CD14-positive monocyte (primary cell): Measurements from ENCODE around the gene BMAL2. TPM values are rescaled to one million over a fixed set of nuclear protein-coding genes. Genes with fewer than 3 reads are reported as not detected.
A peak's percentile ranks its signal among the peaks of the same experiment; 100 is the strongest.

Source experiments
- DNase-seq, 3 donors: peaks; one replicate each; pipeline ENCODE4 v3.0.0-alpha.2; 2011 to 2022
- H2AFZ ChIP-seq: 2 replicates; pipeline ENCODE4 v1.6.0; 2012; ENCODE audit warnings: mild to moderate bottlenecking, low read depth, low read length, inconsistent platforms; ENCODE audit not compliant: insufficient read depth, poor library complexity, severe bottlenecking
- H3K27ac ChIP-seq, 2 donors: 1 replicate in 1 of 2; 2 replicates in 1 of 2; pipeline ENCODE4 v1.5.1; 2012 to 2013; ENCODE audit warnings: low read length in 2 of 2, control low read depth in 1 of 2, inconsistent platforms in 1 of 2, low read depth in 1 of 2, mild to moderate bottlenecking in 1 of 2
- H3K27me3 ChIP-seq, 2 donors: one replicate each; pipeline versions ENCODE4 v1.6.0 to v1.6.1; 2011 to 2013; ENCODE audit warnings: low read length in 2 of 2; ENCODE audit not compliant: control insufficient read depth in 2 of 2, insufficient read depth in 2 of 2
- H3K36me3 ChIP-seq, 2 donors: replicated peaks in 1 of 2; 1 replicate in 1 of 2; 2 replicates in 1 of 2; pipeline versions ENCODE4 v1.5.1 to v1.6.1; 2012 to 2013; ENCODE audit warnings: low read length in 2 of 2, control low read depth in 1 of 2, inconsistent platforms in 1 of 2, mild to moderate bottlenecking in 1 of 2; ENCODE audit not compliant: insufficient read depth in 2 of 2, control insufficient read depth in 1 of 2
- H3K4me1 ChIP-seq, 2 donors: 1 replicate in 1 of 2; 2 replicates in 1 of 2; pipeline versions ENCODE4 v1.5.1 to v1.6.1; 2012 to 2013; ENCODE audit warnings: low read length in 2 of 2, control low read depth in 1 of 2, inconsistent platforms in 1 of 2, mild to moderate bottlenecking in 1 of 2, moderate library complexity in 1 of 2; ENCODE audit not compliant: insufficient read depth in 2 of 2, control insufficient read depth in 1 of 2
- H3K4me2 ChIP-seq: replicated peaks from 2 replicates; pipeline ENCODE3; 2012; ENCODE audit warnings: low read length, moderate library complexity, mild to moderate bottlenecking; ENCODE audit not compliant: poor library complexity, severe bottlenecking; ENCODE audit errors: extremely low read depth
- H3K4me3 ChIP-seq, 3 experiments: fragments of 200-600 bp in 1 of 3; sonication (generic) in 1 of 3; replicated peaks in 1 of 3; 1 replicate in 2 of 3; 2 replicates in 1 of 3; pipeline ENCODE4 v1.5.1; 2011 to 2013; ENCODE audit warnings: low read length in 3 of 3, mild to moderate bottlenecking in 3 of 3, control low read depth in 2 of 3, low read depth in 2 of 3, inconsistent platforms in 1 of 3, moderate library complexity in 1 of 3
- H3K79me2 ChIP-seq: 2 replicates; pipeline ENCODE4 v1.6.0; 2012; ENCODE audit warnings: mild to moderate bottlenecking, control low read depth, inconsistent platforms, low read length, moderate library complexity; ENCODE audit not compliant: insufficient read depth
- H3K9ac ChIP-seq: 2 replicates; pipeline ENCODE4 v1.6.0; 2017; ENCODE audit warnings: low read length, mild to moderate bottlenecking; ENCODE audit not compliant: insufficient read depth, poor library complexity, severe bottlenecking
- H3K9me3 ChIP-seq, 2 donors: replicated peaks in 1 of 2; 1 replicate in 1 of 2; 2 replicates in 1 of 2; pipeline versions ENCODE4 v1.5.1 to v1.6.1; 2012 to 2013; ENCODE audit warnings: low read length in 2 of 2, control low read depth in 1 of 2; ENCODE audit not compliant: control insufficient read depth in 1 of 2, insufficient read depth in 1 of 2
- H4K20me1 ChIP-seq: 2 replicates; pipeline ENCODE4 v1.6.0; 2012; ENCODE audit warnings: mild to moderate bottlenecking, low read length, control low read depth, moderate library complexity; ENCODE audit not compliant: insufficient read depth
- H3K27ac Mint-ChIP-seq, 7 donors: one replicate each; pipeline ENCODE4 v1.8.0; 2020; ENCODE audit warnings: mild to moderate bottlenecking in 7 of 7, mixed read lengths in 7 of 7, moderate library complexity in 6 of 7, inconsistent platforms in 2 of 7
- H3K27me3 Mint-ChIP-seq, 3 donors: one replicate each; pipeline ENCODE4 v1.8.0; 2021 to 2022; ENCODE audit warnings: low read depth in 3 of 3, mild to moderate bottlenecking in 3 of 3, mixed read lengths in 3 of 3, moderate library complexity in 3 of 3, inconsistent platforms in 1 of 3
- H3K36me3 Mint-ChIP-seq, 2 donors: one replicate each; pipeline ENCODE4 v1.8.0; 2020; ENCODE audit warnings: mixed read lengths in 2 of 2, inconsistent platforms in 1 of 2, mild to moderate bottlenecking in 1 of 2
- H3K4me1 Mint-ChIP-seq: one replicate; pipeline ENCODE4 v1.8.0; 2020; ENCODE audit warnings: mild to moderate bottlenecking, mixed read lengths
- H3K4me3 Mint-ChIP-seq, 2 donors: one replicate each; pipeline ENCODE4 v1.8.0; 2020; ENCODE audit warnings: mild to moderate bottlenecking in 2 of 2, mixed read lengths in 2 of 2, moderate library complexity in 1 of 2
- H3K9me3 Mint-ChIP-seq, 7 donors: one replicate each; pipeline ENCODE4 v1.8.0; 2020 to 2022; ENCODE audit warnings: mixed read lengths in 7 of 7, mild to moderate bottlenecking in 6 of 7, moderate library complexity in 6 of 7, inconsistent platforms in 2 of 7
- CTCF ChIP-seq: fragments of 200-600 bp; IDR thresholded peaks from one replicate; pipeline ENCODE4 v1.8.0; 2022; ENCODE audit warnings: antibody characterized with exemption, mild to moderate bottlenecking
- WGBS: methylation state at CpG from one replicate; pipeline ENCODE4 v1.1.5; 2013; ENCODE audit warnings: missing lambda C conversion rate; ENCODE audit not compliant: insufficient coverage; 5-methylcytosine and 5-hydroxymethylcytosine counted together
- intact Hi-C, 2 donors: fragments of 100-400 bp; cut with micrococcal nuclease; formaldehyde crosslinking; loops; one replicate each; pipeline versions ENCODE4 v1.15.0 to v1.15.1; 2023
- polyA plus RNA-seq, 3 donors: library from polyadenylated mRNA; depleted of rRNA in 1 of 3; unstranded in 2 of 3; stranded (reverse) in 1 of 3; fragments of 300-500 nt in 2 of 3; fragments of >200 nt in 1 of 3; fragmentation: Illumina TruSeq in 2 of 3; gene quantifications; 1 replicate in 2 of 3; 2 replicates in 1 of 3; pipeline ENCODE4 v1.2.3, GENCODE V29; 2012 to 2021

Gene BMAL2
- polyA plus RNA-seq, 3 donors: 0.55 to 2.1 (median 1.8) TPM

GRCh38 chr12:27333403-27334009, 870 bp downstream of the BMAL2 start:
- Histone ChIP-seq H3K4me2 (peak overlapping the region; percentile 87), H2AFZ (peak overlapping the region; percentile 93), H3K36me3 (no peaks in the 10 kb centered on the region), H4K20me1 (no peaks in the 10 kb centered on the region), H3K27ac (peak overlapping the region in 1 of 2 donors; percentile 39), H3K27me3 (peaks cover 12 to 16% of the 10 kb centered on the region in 2 donors), H3K9me3 (no peaks in the 10 kb centered on the region), H3K9ac (peak overlapping the region; percentile 71), H3K4me1 (peaks cover 25 to 34% of the 10 kb centered on the region in 2 donors), H3K4me3 (peak overlapping the region; percentile 45 to 83 (median 57)), H3K79me2 (no peaks in the 10 kb centered on the region)
- H3K4me3 Mint-ChIP-seq: peak overlapping the region; percentile 89 to 93
- peaks cover 26% of the 10 kb centered on the region for H3K4me1 Mint-ChIP-seq
- peaks cover 0 to 2% (median 0%) of the 10 kb centered on the region in 7 donors for H3K9me3 Mint-ChIP-seq
- 1% methylated on average over 26 of the region's 40 CpGs for WGBS
- peak overlapping the region in 3 of 7 donors; percentile 18 to 68 (median 25) for H3K27ac Mint-ChIP-seq
- H3K36me3 Mint-ChIP-seq: peaks cover 0 to 5% of the 10 kb centered on the region in 2 donors
- TF ChIP-seq CTCF: no peak
- peak; percentile 71 to 85 (median 71) for DNase-seq
- intact Hi-C loops: no loop called here
- peaks cover 11 to 31% (median 16%) of the 10 kb centered on the region in 3 donors for H3K27me3 Mint-ChIP-seq

- peak in 1 of 3 donors; percentile 21 for DNase-seq
Observed at GRCh38 chr12:27334042-27334720, 1.5 kb downstream of the BMAL2 start.

More at GRCh38 chr12:27334042-27334720, 1.5 kb downstream of the BMAL2 start:
- Histone ChIP-seq H3K4me2 (peak overlapping the region; percentile 87), H3K4me1 (peaks cover 25 to 34% of the 10 kb centered on the region in 2 donors), H3K9me3 (no peaks in the 10 kb centered on the region), H3K36me3 (no peaks in the 10 kb centered on the region), H3K27ac (no peak overlapping the region), H3K27me3 (peaks cover 12 to 16% of the 10 kb centered on the region in 2 donors), H3K9ac (no peak overlapping the region), H3K4me3 (peak overlapping the region in 2 of 3 experiments; percentile 57 to 83), H2AFZ (peak overlapping the region; percentile 93), H4K20me1 (no peaks in the 10 kb centered on the region), H3K79me2 (no peaks in the 10 kb centered on the region)
- H3K9me3 Mint-ChIP-seq: peaks cover 0 to 2% (median 0%) of the 10 kb centered on the region in 7 donors
- H3K27me3 Mint-ChIP-seq: peaks cover 11 to 31% (median 16%) of the 10 kb centered on the region in 3 donors
- intact Hi-C loops: no loop called here
- WGBS: no CpG with 5 or more reads among the region's 7 CpGs
- H3K36me3 Mint-ChIP-seq: peaks cover 0 to 5% of the 10 kb centered on the region in 2 donors
- H3K4me1 Mint-ChIP-seq: peaks cover 26% of the 10 kb centered on the region
- H3K27ac Mint-ChIP-seq: peak overlapping the region in 1 of 7 donors; percentile 18
- no peak for TF ChIP-seq CTCF
- H3K4me3 Mint-ChIP-seq: peak overlapping the region; percentile 89 to 93
